GM21515 (cell line): ENCODE data around the gene SHISA2.
"Not testable (repeated sequence)": the region's sequence is repeated elsewhere in the genome, so short reads cannot be mapped to it uniquely, and the experiment has no call there.

ENCODE experiments used
- ATAC-seq: cut with Tn5 transposase; IDR thresholded peaks from one replicate; pipeline ENCODE4 v1.9.1; 2021; ENCODE audit not compliant: unreplicated experiment

SHISA2 gene

GRCh38 chr13:26051657-26052311 lies at the start of gene SHISA2:
SHISA2 (minus strand) TSS chr13:26052016; CDS start chr13:26050975, 1,041 bp downstream.
- no peak for ATAC-seq

GRCh38 chr13:26095846-26096610 lies 44.2 kb upstream of the SHISA2 start:
- no peak for ATAC-seq

- no peak for ATAC-seq
Observed at GRCh38 chr13:26095338-26095737, 43.5 kb upstream of the SHISA2 start.

GRCh38 chr13:26076821-26077220 lies 25.0 kb upstream of the SHISA2 start:
- not testable (repeated sequence) for ATAC-seq

GRCh38 chr13:26075498-26075897 lies 23.7 kb upstream of the SHISA2 start:
- no peak for ATAC-seq

GRCh38 chr13:26074706-26075105 lies 22.9 kb upstream of the SHISA2 start:
- no peak for ATAC-seq

- not testable (repeated sequence) for ATAC-seq
Observed at GRCh38 chr13:26072335-26072734, 20.5 kb upstream of the SHISA2 start.

GRCh38 chr13:26071691-26072090 lies 19.9 kb upstream of the SHISA2 start:
- no peak for ATAC-seq

GRCh38 chr13:26069642-26070041 lies 17.8 kb upstream of the SHISA2 start:
- ATAC-seq, result not testable (repeated sequence)

GRCh38 chr13:26068372-26068771 lies 16.6 kb upstream of the SHISA2 start:
- ATAC-seq, result not testable (repeated sequence)

- no peak for ATAC-seq
Observed at GRCh38 chr13:26067601-26068000, 15.8 kb upstream of the SHISA2 start.

GRCh38 chr13:26066492-26066891 lies 14.7 kb upstream of the SHISA2 start:
- not testable (repeated sequence) for ATAC-seq

- no peak for ATAC-seq
Observed at GRCh38 chr13:26062853-26063444, 11.1 kb upstream of the SHISA2 start.

- ATAC-seq, result no peak
Observed at GRCh38 chr13:26061947-26062346, 10.1 kb upstream of the SHISA2 start.

- ATAC-seq, result no peak
Observed at GRCh38 chr13:26061256-26061655, 9.4 kb upstream of the SHISA2 start.

GRCh38 chr13:26060357-26060756 lies 8.5 kb upstream of the SHISA2 start:
- no peak for ATAC-seq

- ATAC-seq, result no peak
Observed at GRCh38 chr13:26058704-26059103, 6.9 kb upstream of the SHISA2 start.

GRCh38 chr13:26054896-26055295 lies 3.1 kb upstream of the SHISA2 start:
- ATAC-seq, result no peak

GRCh38 chr13:26053418-26053980 lies 1.7 kb upstream of the SHISA2 start:
- ATAC-seq, result no peak

- no peak for ATAC-seq
Observed at GRCh38 chr13:26052337-26052736, 521 bp upstream of the SHISA2 start.

- ATAC-seq, result no peak
Observed at GRCh38 chr13:26051231-26051656, 572 bp downstream of the SHISA2 start.
